Gastroesophageal sphincter (tissue), 4 donors: ENCODE measurements around the gene TNFAIP3. TPM values are rescaled to one million over a fixed set of nuclear protein-coding genes. Genes with fewer than 3 reads are reported as not detected.

Experiments used
- ATAC-seq: fragments of 150-250 bp; one replicate; pipeline ENCODE4 v1.9.1; 2016; ENCODE audit warnings: mild to moderate bottlenecking, moderate library complexity
- H3K27ac ChIP-seq, 4 donors: fragments of 200-600 bp; sonication (generic) in 3 of 4; 1 replicate in 3 of 4; 2 replicates in 1 of 4; pipeline ENCODE4 v1.5.1; 2016 to 2019
- H3K27me3 ChIP-seq: fragments of 200-600 bp; sonication (generic); one replicate; pipeline ENCODE4 v1.5.1; 2019
- H3K36me3 ChIP-seq, 2 donors: fragments of 200-600 bp; sonication (generic); one replicate each; pipeline ENCODE4 v1.5.1; 2019; ENCODE audit warnings: control low read depth in 1 of 2
- H3K4me1 ChIP-seq, 3 donors: fragments of 200-600 bp; sonication (generic); 1 replicate in 2 of 3; 2 replicates in 1 of 3; pipeline ENCODE4 v1.5.1; 2016 to 2019; ENCODE audit warnings: control low read depth in 2 of 3
- H3K4me3 ChIP-seq, 2 donors: fragments of 200-600 bp; sonication (generic); one replicate each; pipeline ENCODE4 v1.5.1; 2019; ENCODE audit warnings: mild to moderate bottlenecking in 1 of 2, moderate library complexity in 1 of 2
- H3K9me3 ChIP-seq, 3 donors: fragments of 200-600 bp; sonication (generic); one replicate each; pipeline ENCODE4 v1.5.1; 2017 to 2019; ENCODE audit warnings: control low read depth in 2 of 3
- CTCF ChIP-seq, 4 experiments: fragments of 200-600 bp in 2 of 4; fragments of 450-650 bp in 2 of 4; sonication (generic) in 1 of 4; IDR thresholded peaks; one replicate each; pipeline ENCODE4 v1.5.1; 2017 to 2019; ENCODE audit warnings: antibody characterized with exemption in 4 of 4, mild to moderate bottlenecking in 2 of 4, moderate library complexity in 2 of 4
- EP300 ChIP-seq: sonication (generic); formaldehyde crosslinking; IDR thresholded peaks from one replicate; pipeline ENCODE4 v1.6.1; 2017; ENCODE audit warnings: antibody characterized with exemption, mild to moderate bottlenecking
- POLR2A ChIP-seq, 2 donors: fragments of 450-650 bp; IDR thresholded peaks; one replicate each; pipeline ENCODE4 v1.6.1; 2017; ENCODE audit warnings: antibody characterized with exemption in 2 of 2, mild to moderate bottlenecking in 2 of 2, moderate library complexity in 1 of 2
- POLR2AphosphoS5 ChIP-seq: sonication (generic); formaldehyde crosslinking; IDR thresholded peaks from one replicate; pipeline ENCODE4 v1.6.1; 2017; ENCODE audit warnings: antibody characterized with exemption
- WGBS, 2 donors: methylation state at CpG; one replicate each; pipeline ENCODE4 v1.1.5; 2018; ENCODE audit warnings: low coverage in 1 of 2; 5-methylcytosine and 5-hydroxymethylcytosine counted together
- total RNA-seq, 4 donors: library from RNA; depleted of rRNA; stranded (reverse); fragments of >200 nt; gene quantifications; one replicate each; pipeline ENCODE4 v1.1.0, GENCODE V29; 2016

Gene TNFAIP3
- total RNA-seq, 4 donors from 2014 or later, result 11.2 to 40.7 (median 18.3) TPM

- TF ChIP-seq EP300 (no peak), POLR2A (IDR thresholded peaks at IDR 0.05) (no peak), CTCF (IDR thresholded peaks at IDR 0.05) (no peak), POLR2AphosphoS5 (no peak)
- no peaks in the 10 kb centered on the region for H3K36me3 ChIP-seq
- ATAC-seq, result no peak
- no peaks in the 10 kb centered on the region for H3K4me1 ChIP-seq
- H3K9me3 ChIP-seq, result no peaks in the 10 kb centered on the region
- no peak overlapping the region for H3K4me3 ChIP-seq
- WGBS, 2 donors, result 100% methylated on average over 1 of the region's 1 CpG; no CpG with 5 or more reads in 1 of the 2 donors
- H3K27ac ChIP-seq, result no peak overlapping the region
- H3K27me3 ChIP-seq, result no peaks in the 10 kb centered on the region
These were observed 35.6 kb downstream of the TNFAIP3 start for GRCh38 chr6:137902699-137903098.

DNA sequence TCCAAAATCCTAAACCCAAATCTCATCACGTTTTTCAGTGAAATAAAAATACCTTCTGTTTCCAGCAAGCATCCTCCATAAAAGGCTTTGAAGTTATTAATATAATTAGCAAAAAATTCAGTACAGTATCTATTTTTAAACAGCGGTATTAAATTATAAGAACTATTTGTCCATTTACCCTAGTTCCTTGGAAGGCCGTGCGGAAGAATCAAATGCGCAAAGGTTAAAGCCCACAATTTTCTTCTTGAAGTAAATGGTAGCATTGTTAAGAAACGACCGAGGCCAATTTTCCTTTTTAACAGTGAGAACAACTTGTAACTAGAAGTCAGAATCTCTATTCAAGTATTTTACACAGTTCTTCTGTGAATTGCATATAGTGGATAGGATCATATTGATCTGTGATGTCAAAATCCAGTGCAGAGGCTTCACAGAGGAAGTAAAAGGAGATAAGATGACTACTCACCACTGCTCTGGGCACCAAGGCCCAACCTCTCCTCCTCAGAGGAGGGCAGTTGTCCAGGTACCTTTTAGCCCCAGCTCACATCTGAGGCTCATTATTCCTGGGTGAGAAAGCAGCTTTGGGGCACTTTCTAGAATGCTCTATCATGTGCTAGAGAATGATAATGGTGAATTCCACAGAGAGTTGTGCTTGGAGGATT, 36.3 kb downstream of the TNFAIP3 start:
- no peaks in the 10 kb centered on the region for H3K27me3 ChIP-seq
- no peaks in the 10 kb centered on the region for H3K9me3 ChIP-seq
- ATAC-seq, result no peak
- no peak for TF ChIP-seq POLR2AphosphoS5
- no peak for TF ChIP-seq POLR2A (IDR thresholded peaks at IDR 0.05)
- no peak for TF ChIP-seq EP300
- no peak for TF ChIP-seq CTCF (IDR thresholded peaks at IDR 0.05)
- no peak overlapping the region for H3K4me3 ChIP-seq
- 79 to 83% methylated on average over 7 of the region's 7 CpGs for WGBS, 2 donors
- no peaks in the 10 kb centered on the region for H3K4me1 ChIP-seq
- no peak overlapping the region for H3K27ac ChIP-seq
- no peaks in the 10 kb centered on the region for H3K36me3 ChIP-seq

DNA sequence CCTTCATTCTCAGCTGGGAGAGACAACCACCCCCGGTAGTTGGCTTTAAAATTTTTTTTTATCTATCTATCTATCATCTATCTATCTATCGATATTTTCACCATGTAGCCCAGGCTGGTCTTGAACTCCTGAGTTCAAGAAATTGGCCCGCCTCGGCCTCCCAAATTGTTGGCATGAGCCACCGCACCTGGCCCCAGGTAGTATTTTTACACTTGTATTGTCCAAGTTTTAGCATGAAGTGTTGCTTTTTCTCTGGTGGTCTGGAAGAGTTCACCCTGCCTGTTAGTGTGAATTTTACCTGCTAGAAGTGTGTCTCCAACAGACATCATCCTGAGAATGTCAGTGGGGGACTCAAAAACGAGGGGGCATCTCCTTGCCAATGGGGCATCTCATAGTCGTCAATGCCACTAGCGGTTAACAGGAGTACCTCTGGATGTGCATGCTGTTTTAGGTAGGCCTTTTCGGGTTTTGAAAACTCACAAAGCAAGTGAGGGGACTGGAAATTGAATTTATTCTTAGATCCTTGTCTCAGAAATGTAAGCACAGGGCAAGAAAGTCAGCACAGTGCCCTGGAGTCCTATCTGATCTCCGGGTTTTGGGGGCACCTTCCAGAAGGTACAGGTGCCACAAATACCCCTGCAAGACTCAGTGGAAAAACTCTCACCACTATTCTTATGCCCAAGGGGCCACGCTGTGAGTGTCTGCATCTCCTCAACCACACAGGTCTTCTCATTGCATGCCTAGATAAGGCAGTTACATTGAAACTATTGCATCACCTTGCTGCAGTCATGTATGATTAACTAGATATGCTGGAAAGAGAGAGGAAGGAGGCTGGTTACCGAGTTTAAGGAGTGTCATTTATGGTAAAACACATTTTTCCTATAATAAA, 37.1 kb downstream of the TNFAIP3 start:
- no peaks in the 10 kb centered on the region for H3K9me3 ChIP-seq
- WGBS, 2 donors, result 87 to 91% methylated on average over 7 to 10 of the region's 12 CpGs
- ATAC-seq, result no peak
- H3K4me3 ChIP-seq, result no peak overlapping the region
- no peaks in the 10 kb centered on the region for H3K27me3 ChIP-seq
- no peaks in the 10 kb centered on the region for H3K36me3 ChIP-seq
- no peaks in the 10 kb centered on the region for H3K4me1 ChIP-seq
- H3K27ac ChIP-seq, result no peak overlapping the region
- no peak for TF ChIP-seq EP300
- TF ChIP-seq CTCF (IDR thresholded peaks at IDR 0.05), result no peak
- TF ChIP-seq POLR2AphosphoS5, result no peak
- no peak for TF ChIP-seq POLR2A (IDR thresholded peaks at IDR 0.05)

GRCh38 chr6:137904822-137905617, 38.0 kb downstream of the TNFAIP3 start:
- ATAC-seq, result no peak
- Histone ChIP-seq H3K27me3 (no peaks in the 10 kb centered on the region), H3K27ac (no peak overlapping the region), H3K4me3 (no peak overlapping the region), H3K9me3 (no peaks in the 10 kb centered on the region), H3K4me1 (no peaks in the 10 kb centered on the region), H3K36me3 (no peaks in the 10 kb centered on the region)
- TF ChIP-seq CTCF (IDR thresholded peaks at IDR 0.05) (no peak), POLR2AphosphoS5 (no peak), EP300 (no peak), POLR2A (IDR thresholded peaks at IDR 0.05) (no peak)
- WGBS, 2 donors, result 68 to 78% methylated on average over 9 of the region's 11 CpGs
